WTC11 (cell line): ENCODE measurements around the gene UBAC2. TPM values are rescaled to one million over a fixed set of nuclear protein-coding genes. Genes with fewer than 3 reads are reported as not detected.

Experiments
- ATAC-seq: fragments of 200-7000 bp; cut with Tn5 transposase; 2 replicates; pipeline ENCODE4 v1.10.0; 2021; ENCODE audit warnings: mild to moderate bottlenecking, moderate library complexity
- CTCF ChIA-PET: fragments of 300-600 bp; sonication (Branson Sonifier 250); formaldehyde crosslinking; loops from one replicate; lab custom pipeline; 2021; ENCODE audit warnings: antibody characterized with exemption; lab: Charles Lee
- POLR2A ChIA-PET: fragments of 350-600 bp; sonication (Branson Sonifier 250); formaldehyde crosslinking; loops from one replicate; lab custom pipeline; 2021; ENCODE audit warnings: antibody characterized with exemption; lab: Charles Lee
- DNase-seq: peaks from one replicate; pipeline ENCODE4 v3.0.0; 2021; ENCODE audit warnings: low spot score
- H3K27ac Mint-ChIP-seq: 2 replicates; pipeline ENCODE4 v1.8.0; 2021; ENCODE audit warnings: mixed read lengths
- H3K27me3 Mint-ChIP-seq: 2 replicates; pipeline ENCODE4 v1.8.0; 2021; ENCODE audit warnings: low read depth, mild to moderate bottlenecking, moderate library complexity, mixed read lengths
- H3K36me3 Mint-ChIP-seq: 2 replicates; pipeline ENCODE4 v1.8.0; 2021; ENCODE audit warnings: mixed read lengths
- H3K4me1 Mint-ChIP-seq: 2 replicates; pipeline ENCODE4 v1.8.0; 2022; ENCODE audit warnings: mixed read lengths
- H3K4me3 Mint-ChIP-seq: 2 replicates; pipeline ENCODE4 v1.8.0; 2021; ENCODE audit warnings: mild to moderate bottlenecking, moderate library complexity, mixed read lengths
- H3K9me3 Mint-ChIP-seq: 2 replicates; pipeline ENCODE4 v1.8.0; 2021; ENCODE audit warnings: mixed read lengths
- AR ChIP-seq: fragments of 250-450 bp; sonication (Bioruptor Pico); IDR thresholded peaks from 2 replicates; pipeline ENCODE4 v1.9.0; 2021; ENCODE audit warnings: mild to moderate bottlenecking
- ATF1 ChIP-seq: sonication (generic); formaldehyde crosslinking; IDR thresholded peaks from 2 replicates; pipeline ENCODE4 v1.8.1; 2023; ENCODE audit warnings: mild to moderate bottlenecking, moderate library complexity, missing genetic modification reagents
- CREM ChIP-seq: sonication (generic); formaldehyde crosslinking; IDR thresholded peaks from 2 replicates; pipeline ENCODE4 v1.8.1; 2022; ENCODE audit warnings: mild to moderate bottlenecking, missing genetic modification reagents, moderate library complexity
- ERG ChIP-seq: fragments of 250-450 bp; sonication (Bioruptor Pico); IDR thresholded peaks from 2 replicates; pipeline ENCODE4 v1.8.0; 2021; ENCODE audit warnings: mild to moderate bottlenecking
- GRHL2 ChIP-seq: fragments of 250-450 bp; sonication (Bioruptor Pico); IDR thresholded peaks from 2 replicates; pipeline ENCODE4 v1.8.0; 2022; ENCODE audit warnings: mild to moderate bottlenecking, moderate library complexity; ENCODE audit not compliant: insufficient replicate concordance, severe bottlenecking
- GTF2I ChIP-seq: fragments of 250-450 bp; sonication (Bioruptor Pico); conservative IDR thresholded peaks from 2 replicates; pipeline ENCODE4 v1.4.0; 2021; ENCODE audit warnings: mild to moderate bottlenecking
- IRF1 ChIP-seq: sonication (generic); formaldehyde crosslinking; IDR thresholded peaks from 2 replicates; pipeline ENCODE4 v1.8.0; 2023; ENCODE audit warnings: missing genetic modification reagents
- MXD4 ChIP-seq: fragments of 250-450 bp; sonication (Bioruptor Pico); IDR thresholded peaks from 2 replicates; pipeline ENCODE4 v1.8.0; 2021; ENCODE audit warnings: mild to moderate bottlenecking, moderate library complexity, borderline replicate concordance
- NFYB ChIP-seq: sonication (generic); formaldehyde crosslinking; conservative IDR thresholded peaks from 2 replicates; pipeline ENCODE4 v1.8.0; 2022; ENCODE audit warnings: low read depth, missing genetic modification reagents
- NR3C1 ChIP-seq: sonication (generic); formaldehyde crosslinking; conservative IDR thresholded peaks from 2 replicates; pipeline ENCODE4 v1.8.1; 2023; ENCODE audit warnings: low read depth, mild to moderate bottlenecking, missing genetic modification reagents
- RELA ChIP-seq: sonication (generic); formaldehyde crosslinking; IDR thresholded peaks from 2 replicates; pipeline ENCODE4 v1.8.1; 2022; ENCODE audit warnings: missing genetic modification reagents, mild to moderate bottlenecking, borderline replicate concordance
- TEAD4 ChIP-seq: sonication (generic); formaldehyde crosslinking; IDR thresholded peaks from 2 replicates; pipeline ENCODE4 v1.8.0; 2022; ENCODE audit warnings: mild to moderate bottlenecking, missing genetic modification reagents
- ZNF396 ChIP-seq: fragments of 250-450 bp; sonication (Bioruptor Pico); IDR thresholded peaks from 2 replicates; pipeline ENCODE4 v1.8.0; 2021; ENCODE audit warnings: mild to moderate bottlenecking, moderate library complexity, borderline replicate concordance
- total RNA-seq: library from RNA; stranded (reverse); gene quantifications from 3 replicates; pipeline ENCODE4 v1.2.3, GENCODE V29; 2021
- TF ChIP-seq, protein P1 (sequence below): fragments of 250-450 bp; sonication (Bioruptor Pico); IDR thresholded peaks from 2 replicates; pipeline ENCODE4 v2.1.2; 2022; ENCODE audit warnings: mild to moderate bottlenecking, moderate library complexity
- TF ChIP-seq, protein P2 (sequence below): fragments of 250-450 bp; sonication (Bioruptor Pico); IDR thresholded peaks from 2 replicates; pipeline ENCODE4 v1.9.0; 2021; ENCODE audit warnings: mild to moderate bottlenecking, borderline replicate concordance
- TF ChIP-seq, protein P3 (sequence below): sonication (generic); formaldehyde crosslinking; IDR thresholded peaks from 2 replicates; pipeline ENCODE4 v1.8.0; 2022; ENCODE audit warnings: mild to moderate bottlenecking, missing genetic modification reagents

Gene UBAC2
- total RNA-seq, 1 experiment from 2014 or later = 64.7 TPM

DNA sequence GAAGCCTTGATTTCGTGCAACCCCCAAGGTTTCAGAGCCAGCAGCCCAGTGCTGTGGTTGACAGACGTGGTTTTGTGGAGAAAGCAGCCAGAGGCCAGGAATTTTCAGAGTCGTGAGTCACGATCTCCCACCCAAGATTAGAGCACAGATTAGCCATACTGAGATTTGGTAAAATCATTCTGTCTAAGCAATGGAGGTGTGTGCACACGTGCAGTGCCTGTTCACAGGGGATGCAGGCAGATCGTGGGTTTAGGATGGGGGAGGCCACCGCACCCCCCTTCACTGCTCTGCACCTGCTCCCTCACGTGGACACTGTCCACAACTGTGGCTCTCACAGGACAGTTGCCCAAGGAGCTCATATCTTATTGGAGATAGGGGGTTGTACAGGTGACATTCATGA is 153.2 kb downstream of the UBAC2 start (continued):
- TF ChIP-seq, protein P1, sequence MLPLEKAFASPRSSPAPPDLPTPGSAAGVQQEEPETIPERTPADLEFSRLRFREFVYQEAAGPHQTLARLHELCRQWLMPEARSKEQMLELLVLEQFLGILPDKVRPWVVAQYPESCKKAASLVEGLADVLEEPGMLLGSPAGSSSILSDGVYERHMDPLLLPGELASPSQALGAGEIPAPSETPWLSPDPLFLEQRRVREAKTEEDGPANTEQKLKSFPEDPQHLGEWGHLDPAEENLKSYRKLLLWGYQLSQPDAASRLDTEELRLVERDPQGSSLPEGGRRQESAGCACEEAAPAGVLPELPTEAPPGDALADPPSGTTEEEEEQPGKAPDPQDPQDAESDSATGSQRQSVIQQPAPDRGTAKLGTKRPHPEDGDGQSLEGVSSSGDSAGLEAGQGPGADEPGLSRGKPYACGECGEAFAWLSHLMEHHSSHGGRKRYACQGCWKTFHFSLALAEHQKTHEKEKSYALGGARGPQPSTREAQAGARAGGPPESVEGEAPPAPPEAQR (CRISPR knock-in tag) = no peak
- TF ChIP-seq CREM (CRISPR knock-in tag) = no peak
- TF ChIP-seq NFYB (CRISPR knock-in tag) = no peak

- peak overlapping the region; percentile 28; the same call in 1 of the 2 replicates for H3K27ac Mint-ChIP-seq
- CTCF ChIA-PET = no interaction called here
Observed at GRCh38 chr13:99354371-99354951, 153.8 kb downstream of the UBAC2 start.

More at GRCh38 chr13:99354371-99354951, 153.8 kb downstream of the UBAC2 start:
- DNase-seq (no peak), ATAC-seq (no peak)
- TF ChIP-seq NR3C1 (CRISPR knock-in tag) (no peak), ZNF396 (no peak), AR (CRISPR knock-in tag) (no peak), ERG (CRISPR knock-in tag) (no peak), GRHL2 (CRISPR knock-in tag) (no peak), ATF1 (CRISPR knock-in tag) (no peak), NFYB (CRISPR knock-in tag) (no peak), MXD4 (no peak), RELA (CRISPR knock-in tag) (no peak), IRF1 (CRISPR knock-in tag) (no peak), GTF2I (CRISPR knock-in tag) (no peak), TEAD4 (CRISPR knock-in tag) (no peak)
- TF ChIP-seq, protein P1 (CRISPR knock-in tag) = no peak
- TF ChIP-seq, protein P2, sequence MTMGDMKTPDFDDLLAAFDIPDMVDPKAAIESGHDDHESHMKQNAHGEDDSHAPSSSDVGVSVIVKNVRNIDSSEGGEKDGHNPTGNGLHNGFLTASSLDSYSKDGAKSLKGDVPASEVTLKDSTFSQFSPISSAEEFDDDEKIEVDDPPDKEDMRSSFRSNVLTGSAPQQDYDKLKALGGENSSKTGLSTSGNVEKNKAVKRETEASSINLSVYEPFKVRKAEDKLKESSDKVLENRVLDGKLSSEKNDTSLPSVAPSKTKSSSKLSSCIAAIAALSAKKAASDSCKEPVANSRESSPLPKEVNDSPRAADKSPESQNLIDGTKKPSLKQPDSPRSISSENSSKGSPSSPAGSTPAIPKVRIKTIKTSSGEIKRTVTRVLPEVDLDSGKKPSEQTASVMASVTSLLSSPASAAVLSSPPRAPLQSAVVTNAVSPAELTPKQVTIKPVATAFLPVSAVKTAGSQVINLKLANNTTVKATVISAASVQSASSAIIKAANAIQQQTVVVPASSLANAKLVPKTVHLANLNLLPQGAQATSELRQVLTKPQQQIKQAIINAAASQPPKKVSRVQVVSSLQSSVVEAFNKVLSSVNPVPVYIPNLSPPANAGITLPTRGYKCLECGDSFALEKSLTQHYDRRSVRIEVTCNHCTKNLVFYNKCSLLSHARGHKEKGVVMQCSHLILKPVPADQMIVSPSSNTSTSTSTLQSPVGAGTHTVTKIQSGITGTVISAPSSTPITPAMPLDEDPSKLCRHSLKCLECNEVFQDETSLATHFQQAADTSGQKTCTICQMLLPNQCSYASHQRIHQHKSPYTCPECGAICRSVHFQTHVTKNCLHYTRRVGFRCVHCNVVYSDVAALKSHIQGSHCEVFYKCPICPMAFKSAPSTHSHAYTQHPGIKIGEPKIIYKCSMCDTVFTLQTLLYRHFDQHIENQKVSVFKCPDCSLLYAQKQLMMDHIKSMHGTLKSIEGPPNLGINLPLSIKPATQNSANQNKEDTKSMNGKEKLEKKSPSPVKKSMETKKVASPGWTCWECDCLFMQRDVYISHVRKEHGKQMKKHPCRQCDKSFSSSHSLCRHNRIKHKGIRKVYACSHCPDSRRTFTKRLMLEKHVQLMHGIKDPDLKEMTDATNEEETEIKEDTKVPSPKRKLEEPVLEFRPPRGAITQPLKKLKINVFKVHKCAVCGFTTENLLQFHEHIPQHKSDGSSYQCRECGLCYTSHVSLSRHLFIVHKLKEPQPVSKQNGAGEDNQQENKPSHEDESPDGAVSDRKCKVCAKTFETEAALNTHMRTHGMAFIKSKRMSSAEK (CRISPR knock-in tag) = no peak
- TF ChIP-seq, protein P3, sequence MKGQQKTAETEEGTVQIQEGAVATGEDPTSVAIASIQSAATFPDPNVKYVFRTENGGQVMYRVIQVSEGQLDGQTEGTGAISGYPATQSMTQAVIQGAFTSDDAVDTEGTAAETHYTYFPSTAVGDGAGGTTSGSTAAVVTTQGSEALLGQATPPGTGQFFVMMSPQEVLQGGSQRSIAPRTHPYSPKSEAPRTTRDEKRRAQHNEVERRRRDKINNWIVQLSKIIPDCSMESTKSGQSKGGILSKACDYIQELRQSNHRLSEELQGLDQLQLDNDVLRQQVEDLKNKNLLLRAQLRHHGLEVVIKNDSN = no peak
- Mint-ChIP-seq H3K36me3 (peaks cover 10% of the 10 kb centered on the region), H3K4me1 (peaks cover 6% of the 10 kb centered on the region), H3K4me3 (no peak overlapping the region), H3K27me3 (no peaks in the 10 kb centered on the region), H3K9me3 (no peaks in the 10 kb centered on the region)
- POLR2A ChIA-PET = no interaction called here
